ENCODE data around the gene RAPGEF1.

Gene RAPGEF1

DNA sequence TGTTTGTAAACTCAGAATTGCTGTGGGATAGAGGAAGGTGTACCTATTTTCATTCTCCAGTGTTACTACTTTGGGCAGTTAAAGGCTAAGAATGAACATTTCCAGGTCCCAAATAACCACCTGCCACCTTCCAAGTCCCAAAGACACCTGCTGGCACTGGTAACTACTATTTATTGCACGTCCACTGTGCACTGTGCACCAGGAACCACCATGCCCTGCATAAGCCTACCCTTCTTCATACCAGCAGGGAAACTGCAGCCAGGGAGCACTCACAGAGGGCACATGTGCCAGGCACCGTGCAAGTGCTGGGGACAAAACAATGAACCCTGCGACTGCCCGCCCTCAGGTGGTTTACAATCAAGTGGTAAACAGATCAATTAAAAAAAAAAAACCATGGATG lies 34.9 kb downstream of the RAPGEF1 start:
- no peak for DNase-seq

DNA sequence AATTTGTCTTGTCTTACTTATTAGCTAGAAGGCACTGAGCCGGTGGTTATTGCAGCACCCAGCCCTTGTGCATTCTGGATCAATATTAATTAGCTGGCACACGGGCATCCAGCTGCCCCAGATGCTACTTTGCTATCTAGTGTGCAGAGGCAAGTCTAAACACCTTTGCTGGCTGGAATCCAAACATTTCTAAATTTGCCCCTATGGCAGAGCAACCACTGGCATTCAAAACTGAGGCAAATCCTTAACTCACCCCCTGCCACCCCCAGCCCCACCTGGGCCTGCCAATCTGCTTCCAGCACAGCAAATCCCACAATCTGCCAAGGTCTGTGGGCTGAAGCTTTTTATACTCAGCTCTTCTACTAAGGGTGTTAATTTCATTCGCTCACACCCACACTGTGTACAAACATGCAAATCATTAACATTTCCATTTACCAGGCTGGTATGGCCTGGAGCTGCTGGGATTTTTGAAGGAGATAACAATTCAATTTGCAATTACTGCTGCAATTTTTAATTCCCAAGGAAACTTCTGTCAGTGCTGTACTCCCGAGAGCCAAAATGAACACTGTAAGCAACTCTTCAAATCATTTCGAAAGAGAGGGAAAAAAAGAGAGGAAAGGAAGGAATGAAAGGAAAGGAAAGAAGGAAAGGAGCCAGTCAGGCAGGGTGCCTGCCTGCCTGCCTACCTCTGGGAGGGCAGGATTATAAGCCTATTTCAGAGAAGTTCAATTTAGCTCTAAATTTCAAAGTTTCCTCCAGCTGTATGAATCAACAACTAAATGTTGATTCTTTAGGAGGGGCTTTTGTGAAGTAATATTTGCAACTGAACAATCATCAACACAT lies 35.5 kb downstream of the RAPGEF1 start:
- DNase-seq, result no peak

DNA sequence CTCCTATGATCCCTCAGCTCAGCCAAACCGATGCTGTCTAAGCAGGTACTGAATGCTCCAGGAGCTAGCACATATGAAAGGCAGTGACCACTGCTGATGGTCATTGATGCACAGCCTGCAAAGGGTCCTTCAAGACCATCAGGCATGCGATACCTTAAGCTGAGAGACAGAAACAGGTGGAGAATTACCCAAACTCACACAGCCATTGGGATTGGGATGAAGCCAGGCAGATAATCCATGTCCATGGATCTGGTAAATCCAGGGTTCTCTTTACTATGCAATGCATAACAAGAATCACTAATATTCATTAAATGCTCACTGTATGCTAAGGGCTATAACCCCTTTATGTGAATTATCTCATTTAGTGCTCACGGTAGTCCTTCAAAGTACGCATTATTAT lies 36.2 kb downstream of the RAPGEF1 start:
- DNase-seq, result no peak

DNA sequence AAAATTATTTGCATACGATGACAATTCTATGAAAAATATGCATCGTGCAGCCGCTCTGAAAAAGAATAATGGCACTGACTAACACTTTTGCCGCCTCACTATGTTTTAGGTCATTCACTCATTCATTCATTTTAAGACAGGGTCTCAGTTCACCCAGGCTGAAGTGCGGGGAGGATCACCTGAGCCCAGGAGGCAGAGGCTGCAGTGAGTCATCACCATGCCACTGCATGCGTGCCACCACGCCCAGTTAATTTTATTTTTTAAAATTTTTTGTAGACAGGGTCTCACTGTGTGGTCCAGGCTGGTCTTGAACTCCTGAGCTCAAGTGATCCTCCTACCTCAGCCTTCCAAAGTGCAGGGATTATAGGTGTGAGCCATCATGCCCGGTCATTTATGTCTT lies 37.0 kb downstream of the RAPGEF1 start:
- no peak for DNase-seq

DNA sequence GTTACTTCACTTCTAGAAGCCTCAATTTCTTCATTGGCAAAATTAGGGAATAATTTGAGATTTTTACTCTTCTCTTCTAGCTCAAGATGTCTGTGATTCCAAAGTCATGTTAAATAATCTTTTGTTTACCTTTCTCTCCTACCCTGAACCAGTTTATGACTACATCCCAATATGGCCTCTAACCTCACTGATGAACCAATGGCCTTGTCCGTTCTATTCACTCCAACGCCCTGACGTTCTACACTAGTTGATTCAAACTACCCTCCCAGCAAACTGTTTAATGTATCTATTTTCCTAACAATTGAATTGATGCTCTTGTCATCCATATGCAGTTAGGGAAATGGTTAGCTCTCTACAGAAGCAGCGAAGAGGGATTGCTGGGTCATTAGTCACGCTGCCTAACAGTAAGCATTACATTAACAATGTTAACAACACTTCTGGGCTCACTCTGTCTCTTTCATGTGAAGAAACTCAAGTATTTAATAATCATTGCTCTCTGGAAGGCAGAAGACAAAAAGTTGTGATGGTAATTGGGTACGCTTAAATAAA lies 38.0 kb downstream of the RAPGEF1 start:
- DNase-seq, result no peak

DNA sequence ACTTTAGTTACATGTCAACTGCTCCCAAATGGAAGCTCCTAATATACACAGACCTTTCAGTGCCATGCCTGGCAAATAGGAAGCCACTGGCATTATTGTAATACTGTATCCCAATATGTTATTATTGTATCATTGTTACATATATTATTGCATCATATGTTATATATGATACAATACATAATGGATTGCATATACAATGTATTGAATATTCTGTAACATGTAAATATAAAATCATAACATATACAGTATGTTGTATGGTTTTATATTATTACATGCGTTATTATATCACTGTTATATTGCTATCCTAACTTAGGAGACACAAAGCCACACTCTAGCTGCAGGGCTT lies 38.5 kb downstream of the RAPGEF1 start:
- no peak for DNase-seq

DNA sequence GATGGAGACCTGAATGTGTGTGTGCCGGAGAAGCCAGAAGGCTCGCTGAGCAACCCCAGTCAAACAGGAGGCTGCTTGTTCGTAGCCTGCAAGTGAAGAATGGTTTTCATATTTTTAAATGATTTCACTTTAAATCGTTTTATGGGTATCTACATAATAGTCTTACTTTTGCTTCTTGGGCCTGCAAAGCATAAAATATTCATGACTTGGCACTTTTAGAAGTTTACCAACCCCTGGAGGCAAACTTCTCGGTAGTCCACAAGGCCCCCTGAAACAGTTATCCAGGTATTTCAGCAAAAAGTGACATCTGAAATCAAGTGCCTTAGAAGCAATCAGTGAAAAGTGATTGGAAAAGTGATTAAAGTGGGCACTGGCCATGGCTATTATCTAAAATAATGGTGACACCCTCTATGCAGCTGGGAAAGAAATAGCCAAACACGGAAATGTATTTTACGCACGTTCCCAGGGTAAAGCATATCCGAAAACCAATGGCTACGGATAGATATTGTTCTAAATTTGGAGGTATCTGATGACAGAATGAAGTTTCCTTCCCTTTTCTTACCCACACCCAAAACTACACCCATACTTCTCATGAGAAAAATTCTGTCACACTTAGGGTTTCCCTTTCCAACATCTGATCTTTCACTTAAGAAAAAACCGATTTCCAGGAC lies 39.0 kb downstream of the RAPGEF1 start:
- no peak for DNase-seq

DNA sequence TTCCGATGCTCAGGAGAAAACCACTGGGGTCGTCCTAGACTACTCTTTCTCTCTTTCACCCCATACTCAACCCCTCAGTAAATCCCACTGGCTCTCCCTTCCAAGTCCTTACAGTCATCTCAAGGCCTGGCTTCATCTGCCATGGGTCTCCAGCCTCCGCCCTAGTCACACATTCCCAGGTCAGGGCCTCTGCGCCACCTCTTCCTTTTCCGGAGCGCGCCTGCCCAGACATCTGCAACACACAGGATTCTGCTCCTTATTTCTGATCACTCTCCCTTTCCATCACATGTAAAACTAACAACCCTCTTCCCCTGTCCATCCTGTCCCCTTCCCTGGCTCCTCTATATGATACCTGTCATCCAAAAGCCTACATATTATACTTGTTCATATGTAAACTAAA lies 39.8 kb downstream of the RAPGEF1 start:
- no peak for DNase-seq

DNA sequence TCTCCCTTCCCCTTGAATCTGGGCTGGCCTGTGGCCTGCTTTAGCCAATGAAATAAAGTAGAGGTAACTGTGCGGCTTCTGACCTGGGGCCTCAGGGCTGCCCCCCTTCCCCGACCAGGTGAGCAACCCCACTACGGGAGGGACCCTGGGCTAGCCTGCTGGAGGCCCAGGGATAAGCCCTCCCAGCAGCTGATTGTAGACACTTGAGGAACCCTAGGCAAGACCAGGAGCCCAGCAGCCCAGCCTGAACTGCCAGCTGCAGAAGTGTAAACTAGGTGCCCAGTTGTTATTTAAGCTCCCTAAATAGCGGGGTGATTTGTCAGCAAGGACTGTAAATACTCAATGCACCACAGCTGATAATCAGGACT lies 41.3 kb downstream of the RAPGEF1 start:
- no peak for DNase-seq

GRCh38 chr9:131697908-131698617 lies 41.8 kb downstream of the RAPGEF1 start:
- no peak for DNase-seq

DNA sequence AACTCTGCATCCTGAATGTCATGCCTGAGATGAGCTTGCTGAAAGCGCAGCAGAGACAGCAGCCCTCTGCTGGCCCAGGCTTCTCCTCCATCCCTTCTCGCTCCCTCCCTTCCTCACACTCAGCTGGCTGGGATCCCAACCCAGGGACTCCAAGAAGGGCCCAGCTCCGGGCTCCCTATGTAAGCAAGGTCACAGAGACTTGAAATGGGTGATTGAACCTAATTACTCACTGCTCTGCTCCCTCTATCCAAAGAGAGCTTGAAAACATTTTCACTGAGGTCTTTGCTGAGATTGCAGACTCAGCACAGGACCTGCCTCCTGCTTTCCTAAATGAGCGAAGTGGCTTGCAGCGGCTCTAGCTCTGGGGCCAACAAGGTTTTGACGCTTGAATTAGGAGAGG lies 42.8 kb downstream of the RAPGEF1 start:
- DNase-seq, result no peak

GRCh38 chr9:131695836-131696460 lies 43.9 kb downstream of the RAPGEF1 start:
- no peak for DNase-seq

GRCh38 chr9:131695366-131695765 lies 44.5 kb downstream of the RAPGEF1 start:
- no peak for DNase-seq

GRCh38 chr9:131693651-131694597 lies 46.0 kb downstream of the RAPGEF1 start:
- no peak for DNase-seq

DNA sequence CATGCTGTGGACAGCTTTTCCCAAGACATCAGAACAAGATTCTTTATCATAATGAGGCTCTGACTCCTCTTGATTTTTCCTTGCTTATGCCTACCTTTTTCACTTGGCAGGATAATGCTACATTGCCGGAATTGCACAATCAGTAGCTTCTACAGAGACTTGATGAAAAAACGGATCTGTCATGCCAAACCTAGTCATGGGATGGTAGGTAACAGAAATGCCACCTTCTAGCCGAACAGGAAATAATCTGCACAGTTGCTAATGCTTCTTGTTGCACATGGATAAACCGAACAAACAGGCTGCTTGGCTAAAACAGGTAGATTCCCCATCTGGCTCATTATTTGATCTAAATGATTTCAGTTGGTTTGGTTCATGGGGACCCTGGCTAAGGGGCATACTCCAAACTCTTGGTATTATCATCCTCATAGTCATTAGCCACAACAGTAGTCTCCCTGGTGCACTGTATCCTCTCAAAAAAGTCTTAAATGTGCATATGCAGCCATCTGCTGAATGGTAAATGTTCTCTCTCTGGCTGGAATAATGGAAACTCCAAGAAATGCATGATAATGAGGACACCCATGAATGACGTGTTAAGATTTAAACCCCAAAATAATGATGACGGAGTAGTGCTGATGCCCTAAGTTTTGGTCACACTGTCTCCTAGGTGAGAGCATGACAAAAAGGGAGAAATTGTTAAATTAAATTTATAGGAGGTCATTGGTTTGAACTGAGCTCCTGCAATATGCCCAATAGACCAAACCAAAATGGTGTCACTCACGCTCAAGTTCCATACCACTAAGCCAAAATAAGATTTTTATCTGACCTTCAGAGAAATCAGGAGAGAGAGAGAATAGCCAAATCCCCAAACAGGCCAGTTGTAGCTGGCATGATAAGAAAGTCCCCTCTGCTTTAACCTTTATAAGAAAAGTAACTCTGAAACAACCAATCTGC lies 47.0 kb downstream of the RAPGEF1 start:
- no peak for DNase-seq

DNA sequence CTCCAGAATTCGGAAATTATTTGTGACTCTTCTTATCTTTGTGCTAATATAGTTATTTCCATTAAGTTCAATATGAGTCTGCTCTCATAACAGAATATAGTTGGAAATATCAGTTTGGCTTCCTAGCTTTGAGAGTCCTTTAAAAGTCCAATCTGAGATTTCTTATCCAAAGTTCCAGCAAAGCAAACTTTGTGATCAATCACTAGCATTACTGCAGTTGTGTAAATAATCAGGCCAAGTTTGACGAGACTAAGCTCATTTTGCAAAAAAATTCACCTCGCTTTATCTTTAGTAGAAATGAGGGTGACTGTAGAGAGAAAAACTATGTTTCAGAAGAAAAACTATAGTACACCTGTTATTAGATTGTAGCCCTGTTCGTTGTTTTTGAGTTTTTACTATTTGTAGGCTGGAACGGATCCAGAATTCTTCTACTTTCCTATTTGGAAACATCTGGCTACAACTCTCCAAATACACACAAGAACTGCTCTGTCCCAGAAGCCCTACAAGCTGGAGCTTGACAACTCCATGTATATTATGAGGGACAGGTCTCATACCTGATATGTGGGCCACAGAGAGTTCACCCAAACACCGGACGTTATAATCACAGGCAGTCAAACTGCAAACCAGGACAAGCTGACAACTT lies 47.8 kb downstream of the RAPGEF1 start:
- DNase-seq, result no peak

GRCh38 chr9:131690941-131691573 lies 48.8 kb downstream of the RAPGEF1 start:
- no peak for DNase-seq

DNA sequence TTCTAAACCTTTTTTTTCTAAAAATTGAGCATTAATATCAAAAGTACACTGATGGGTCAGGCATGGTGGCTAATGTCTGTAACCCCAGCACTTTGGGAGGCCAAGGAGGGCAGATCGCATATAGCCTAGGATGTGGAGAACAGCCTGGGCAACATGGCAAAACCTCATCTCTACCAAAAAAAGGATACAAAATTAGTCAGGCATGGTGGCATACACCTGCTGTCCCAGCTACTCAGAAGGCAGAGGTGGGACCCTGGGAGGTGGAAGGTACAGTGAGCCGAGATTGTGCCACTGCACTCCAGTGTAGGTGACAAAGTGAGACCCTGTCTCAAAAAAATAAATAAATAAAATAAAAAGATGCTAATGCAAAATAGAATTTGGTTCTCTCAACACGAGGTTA lies 49.4 kb downstream of the RAPGEF1 start:
- DNase-seq, result no peak

GRCh38 chr9:131688377-131688776 lies 51.5 kb downstream of the RAPGEF1 start:
- no peak for DNase-seq
